Fibroblast of lung (primary cell): ENCODE results near the gene STARD9. TPM values are rescaled to one million over a fixed set of nuclear protein-coding genes. Genes with fewer than 3 reads are reported as not detected.

Experiments
- DNase-seq, 2 donors: peaks; one replicate each; pipeline versions ENCODE4 v3.0.0 to v3.0.0-alpha.2; 2010; ENCODE audit warnings: low read depth in 2 of 2
- H2AFZ ChIP-seq: 2 replicates; pipeline ENCODE4 v1.5.1; 2012; ENCODE audit warnings: low read length, control low read depth, inconsistent platforms
- H3K27ac ChIP-seq: 2 replicates; pipeline ENCODE4 v1.5.1; 2011; ENCODE audit warnings: low read length, control low read depth; ENCODE audit not compliant: insufficient read depth
- H3K27me3 ChIP-seq: 2 replicates; pipeline ENCODE4 v1.5.1; 2011; ENCODE audit warnings: mild to moderate bottlenecking, low read length; ENCODE audit not compliant: control insufficient read depth, insufficient read depth
- H3K36me3 ChIP-seq: 2 replicates; pipeline ENCODE4 v1.5.1; 2011; ENCODE audit warnings: low read length; ENCODE audit not compliant: control insufficient read depth, insufficient read depth
- H3K4me1 ChIP-seq: 2 replicates; pipeline ENCODE4 v1.5.1; 2011; ENCODE audit warnings: low read length; ENCODE audit not compliant: control insufficient read depth, insufficient read depth; ENCODE audit errors: extremely low read depth
- H3K4me2 ChIP-seq: 2 replicates; pipeline ENCODE4 v1.5.1; 2011; ENCODE audit warnings: low read length, control low read depth; ENCODE audit not compliant: insufficient read depth; ENCODE audit errors: extremely low read depth
- H3K4me3 ChIP-seq, 4 experiments: fragments of 200-600 bp in 1 of 4; sonication (generic) in 1 of 4; replicated peaks in 1 of 4; 2 replicates each; pipeline ENCODE4 v1.5.1; 2011 to 2016; ENCODE audit warnings: low read length in 4 of 4, low read depth in 3 of 4, mild to moderate bottlenecking in 3 of 4, control low read depth in 2 of 4, inconsistent platforms in 1 of 4, mixed read lengths in 1 of 4; ENCODE audit not compliant: insufficient read depth in 1 of 4; ENCODE audit errors: control extremely low read depth in 1 of 4
- H3K79me2 ChIP-seq: 2 replicates; pipeline ENCODE4 v1.5.1; 2012; ENCODE audit warnings: mild to moderate bottlenecking, low read length, inconsistent platforms; ENCODE audit not compliant: control insufficient read depth, insufficient read depth
- H3K9ac ChIP-seq: 2 replicates; pipeline ENCODE4 v1.5.1; 2011; ENCODE audit warnings: mild to moderate bottlenecking, low read length, control low read depth; ENCODE audit not compliant: insufficient read depth
- H3K9me3 ChIP-seq: 2 replicates; pipeline ENCODE4 v1.5.1; 2012; ENCODE audit warnings: low read depth, low read length; ENCODE audit not compliant: control insufficient read depth, insufficient read depth
- H4K20me1 ChIP-seq: 2 replicates; pipeline ENCODE4 v1.5.1; 2011; ENCODE audit warnings: low read length; ENCODE audit not compliant: control insufficient read depth, insufficient read depth; ENCODE audit errors: extremely low read depth
- EZH2 ChIP-seq: IDR thresholded peaks from 2 replicates; pipeline ENCODE4 v1.5.1; 2012; ENCODE audit warnings: low read length, control low read depth, mild to moderate bottlenecking; ENCODE audit errors: missing control alignments
- polyA plus RNA-seq, 2 donors: library from polyadenylated mRNA; depleted of rRNA in 1 of 2; stranded (reverse) in 1 of 2; unstranded in 1 of 2; fragments of >200 nt; gene quantifications; 2 replicates each; pipeline ENCODE4 v1.2.1, GENCODE V29; 2011 to 2012; ENCODE audit warnings: missing spikeins in 1 of 2
- total RNA-seq: library from RNA; depleted of rRNA; stranded (reverse); fragments of >200 nt; gene quantifications from 2 replicates; pipeline ENCODE4 v1.2.1, GENCODE V29; 2014
- TF ChIP-seq, protein P1 (sequence below), 2 donors: IDR thresholded peaks in 1 of 2; conservative IDR thresholded peaks in 1 of 2; 1 replicate in 1 of 2; 2 replicates in 1 of 2; pipeline ENCODE4 v1.5.1; 2011 to 2012; ENCODE audit warnings: low read length in 2 of 2, control low read depth in 1 of 2, inconsistent platforms in 1 of 2, low read depth in 1 of 2, mild to moderate bottlenecking in 1 of 2

Gene STARD9
- total and polyA plus RNA-seq, 2 donors (not counting 1 experiment from before 2014, with no cell fraction given) = 2.5 to 8.3 TPM

DNA sequence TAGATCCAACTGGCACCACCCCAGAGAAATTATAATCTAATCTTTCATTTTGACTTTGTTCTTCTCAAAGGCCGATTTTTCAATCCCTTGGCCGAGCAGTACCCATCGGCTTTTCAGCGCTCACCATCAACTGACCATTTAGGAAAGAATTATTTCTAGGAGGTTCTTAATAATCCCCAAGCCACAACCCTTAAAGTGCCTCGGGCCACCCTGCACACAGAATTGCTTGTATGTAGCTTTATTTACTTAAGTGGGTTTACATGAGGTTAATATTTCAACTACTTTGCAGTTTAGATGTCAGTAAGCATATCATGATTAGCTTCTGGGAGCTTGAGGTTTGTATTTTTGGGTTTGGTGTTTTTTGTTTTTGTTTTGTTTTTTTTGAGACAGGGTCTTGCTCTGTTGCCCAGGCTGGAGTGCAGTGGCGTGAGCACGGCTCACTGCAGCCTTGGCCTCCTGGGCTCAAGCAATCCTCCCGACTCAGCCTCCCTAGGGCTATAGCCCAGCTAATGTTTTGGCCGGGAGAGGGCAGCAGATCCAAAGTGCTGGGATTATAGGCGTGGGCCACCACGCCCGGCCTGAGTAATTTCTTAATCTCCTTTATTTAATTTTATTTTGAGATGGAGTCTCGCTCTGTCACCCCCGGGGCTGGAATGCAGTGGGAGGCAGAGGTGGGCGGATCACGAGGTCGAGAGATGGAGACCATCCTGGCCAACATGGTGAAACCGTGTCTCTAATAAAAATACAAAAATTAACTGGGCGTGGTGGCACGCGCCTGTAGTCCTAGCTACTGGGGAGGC is 162.3 kb downstream of the STARD9 start:
- Histone ChIP-seq H3K27ac (peak overlapping the region; percentile 70), H4K20me1 (no peaks in the 10 kb centered on the region)
- no peak for TF ChIP-seq EZH2
- TF ChIP-seq, protein P1, sequence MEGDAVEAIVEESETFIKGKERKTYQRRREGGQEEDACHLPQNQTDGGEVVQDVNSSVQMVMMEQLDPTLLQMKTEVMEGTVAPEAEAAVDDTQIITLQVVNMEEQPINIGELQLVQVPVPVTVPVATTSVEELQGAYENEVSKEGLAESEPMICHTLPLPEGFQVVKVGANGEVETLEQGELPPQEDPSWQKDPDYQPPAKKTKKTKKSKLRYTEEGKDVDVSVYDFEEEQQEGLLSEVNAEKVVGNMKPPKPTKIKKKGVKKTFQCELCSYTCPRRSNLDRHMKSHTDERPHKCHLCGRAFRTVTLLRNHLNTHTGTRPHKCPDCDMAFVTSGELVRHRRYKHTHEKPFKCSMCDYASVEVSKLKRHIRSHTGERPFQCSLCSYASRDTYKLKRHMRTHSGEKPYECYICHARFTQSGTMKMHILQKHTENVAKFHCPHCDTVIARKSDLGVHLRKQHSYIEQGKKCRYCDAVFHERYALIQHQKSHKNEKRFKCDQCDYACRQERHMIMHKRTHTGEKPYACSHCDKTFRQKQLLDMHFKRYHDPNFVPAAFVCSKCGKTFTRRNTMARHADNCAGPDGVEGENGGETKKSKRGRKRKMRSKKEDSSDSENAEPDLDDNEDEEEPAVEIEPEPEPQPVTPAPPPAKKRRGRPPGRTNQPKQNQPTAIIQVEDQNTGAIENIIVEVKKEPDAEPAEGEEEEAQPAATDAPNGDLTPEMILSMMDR (conservative IDR thresholded peaks at IDR 0.05 in 1 of 2, IDR thresholded peaks at IDR 0.05 in 1 of 2; ENCODE audit: low read depth in 1 of 2, low read length in 2 of 2) = no peak

DNA sequence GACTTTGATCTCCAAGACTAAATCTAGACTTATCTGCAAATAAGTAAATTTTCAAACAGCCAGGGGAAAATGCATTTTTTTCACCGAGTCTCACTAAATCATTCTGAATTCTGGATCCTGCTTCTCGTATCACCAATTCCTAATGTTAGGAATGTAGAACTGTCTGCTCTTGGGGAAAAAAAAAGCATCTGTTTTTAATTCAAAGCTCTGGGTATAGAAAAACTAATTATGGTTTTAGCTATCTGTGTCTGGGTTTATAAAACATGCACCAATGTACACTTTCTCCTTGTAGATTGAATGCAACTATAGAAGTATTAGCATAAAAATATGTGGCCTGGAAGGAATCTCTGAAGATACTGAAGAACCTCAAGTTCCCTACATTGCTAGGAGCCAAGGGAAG is 166.3 kb downstream of the STARD9 start:
- Histone ChIP-seq H4K20me1 (no peaks in the 10 kb centered on the region), H3K4me2 (no peak overlapping the region), H3K4me3 (no peak overlapping the region), H2AFZ (no peak overlapping the region), H3K79me2 (no peaks in the 10 kb centered on the region), H3K9me3 (no peaks in the 10 kb centered on the region), H3K9ac (no peak overlapping the region), H3K36me3 (no peaks in the 10 kb centered on the region), H3K27ac (no peak overlapping the region), H3K27me3 (no peaks in the 10 kb centered on the region), H3K4me1 (no peaks in the 10 kb centered on the region)
- no peak for DNase-seq
- no peak for TF ChIP-seq EZH2
- TF ChIP-seq, protein P1 (conservative IDR thresholded peaks at IDR 0.05 in 1 of 2, IDR thresholded peaks at IDR 0.05 in 1 of 2; ENCODE audit: low read depth in 1 of 2, low read length in 2 of 2) = no peak

More for the DNA sequence above, 162.3 kb downstream of the STARD9 start:
- Histone ChIP-seq H3K4me2 (peak overlapping the region; percentile 73), H3K79me2 (peaks cover 6% of the 10 kb centered on the region), H2AFZ (peak overlapping the region; percentile 45), H3K27me3 (no peaks in the 10 kb centered on the region), H3K4me1 (peaks cover 3% of the 10 kb centered on the region), H3K4me3 (peak overlapping the region; percentile 42 to 66 (median 52)), H3K9me3 (no peaks in the 10 kb centered on the region), H3K9ac (peak overlapping the region; percentile 71), H3K36me3 (peaks cover 11% of the 10 kb centered on the region)
- no peak for DNase-seq

DNA sequence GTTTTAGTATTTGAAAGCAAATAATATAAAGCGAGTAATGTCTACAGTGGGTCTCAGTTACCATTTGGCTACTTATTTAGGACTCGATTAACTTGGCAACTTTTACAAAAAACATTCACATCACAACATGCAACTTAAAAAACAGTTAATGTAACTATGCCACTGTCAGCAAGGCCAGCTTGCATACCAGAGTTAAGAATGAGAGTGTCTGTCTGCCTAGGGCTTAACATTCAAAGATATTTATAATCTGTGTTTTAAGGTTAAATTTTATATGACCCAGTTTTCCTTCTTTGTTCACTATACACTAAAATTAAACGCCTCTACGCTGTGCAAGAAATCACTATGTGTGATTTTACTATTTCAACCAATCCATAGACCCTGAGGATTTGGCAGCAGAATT is 166.7 kb downstream of the STARD9 start:
- H3K36me3 ChIP-seq = no peaks in the 10 kb centered on the region
- no peak overlapping the region for H3K27ac ChIP-seq
- H3K4me3 ChIP-seq = no peak overlapping the region
- H4K20me1 ChIP-seq = no peaks in the 10 kb centered on the region
- H3K4me1 ChIP-seq = no peaks in the 10 kb centered on the region
- no peak for DNase-seq
- no peak overlapping the region for H2AFZ ChIP-seq
- H3K9ac ChIP-seq = no peak overlapping the region
- no peaks in the 10 kb centered on the region for H3K27me3 ChIP-seq
- no peak overlapping the region for H3K4me2 ChIP-seq
- no peaks in the 10 kb centered on the region for H3K9me3 ChIP-seq
- H3K79me2 ChIP-seq = no peaks in the 10 kb centered on the region
- TF ChIP-seq, protein P1 (conservative IDR thresholded peaks at IDR 0.05 in 1 of 2, IDR thresholded peaks at IDR 0.05 in 1 of 2; ENCODE audit: low read depth in 1 of 2, low read length in 2 of 2) = no peak
- no peak for TF ChIP-seq EZH2
